OCI-LY3 (cell line): ENCODE results near the gene ARHGEF6.
A peak's percentile ranks its signal among the peaks of the same experiment; 100 is the strongest.

Source experiments
- H2AFZ ChIP-seq: fragments of 200-600, 300-600 bp; shearing (Covaris generic); 2 replicates; pipeline ENCODE4 v1.6.0; 2014; ENCODE audit warnings: antibody characterized with exemption, low read depth, low read length
- H3K27ac ChIP-seq: fragments of 200-600, 300-600 bp; sonication (generic); 2 replicates; pipeline ENCODE4 v1.5.1; 2014; ENCODE audit warnings: mild to moderate bottlenecking, low read length, moderate library complexity, mixed read lengths
- H3K27me3 ChIP-seq: fragments of 200-600, 300-600 bp; sonication (generic); 2 replicates; pipeline ENCODE4 v1.6.1; 2014; ENCODE audit warnings: low read depth, low read length, mixed read lengths
- H3K36me3 ChIP-seq: fragments of 200-600, 300-600 bp; sonication (generic); replicated peaks from 2 replicates; pipeline ENCODE3; 2014; ENCODE audit warnings: low read depth, low read length, mixed read lengths
- H3K4me1 ChIP-seq: fragments of 300-600, 200-600 bp; sonication (generic); 2 replicates; pipeline ENCODE4 v1.6.1; 2014; ENCODE audit warnings: low read length, mixed read lengths
- H3K4me2 ChIP-seq: fragments of 200-600, 300-600 bp; sonication (generic); 2 replicates; pipeline ENCODE4 v1.6.1; 2014; ENCODE audit warnings: low read length, mixed read lengths
- H3K4me3 ChIP-seq: fragments of 300-600, 200-600 bp; sonication (generic); 2 replicates; pipeline ENCODE4 v1.5.1; 2014; ENCODE audit warnings: antibody characterized with exemption, mild to moderate bottlenecking, low read length, moderate library complexity
- H3K79me2 ChIP-seq: fragments of 300-600, 200-600 bp; shearing (Covaris generic); 2 replicates; pipeline ENCODE4 v1.6.1; 2014; ENCODE audit warnings: mild to moderate bottlenecking, low read length, mixed read lengths
- H3K9ac ChIP-seq: fragments of 300-600, 200-600 bp; shearing (Covaris generic); 2 replicates; pipeline ENCODE4 v1.6.0; 2014; ENCODE audit warnings: mild to moderate bottlenecking, low read length, moderate library complexity
- H3K9me3 ChIP-seq: fragments of 200-600, 300-600 bp; shearing (Covaris generic); 2 replicates; pipeline ENCODE4 v1.6.1; 2014; ENCODE audit warnings: low read length, mixed read lengths; ENCODE audit not compliant: insufficient read depth
- H4K20me1 ChIP-seq: fragments of 200-600, 300-600 bp; sonication (generic); 2 replicates; pipeline ENCODE4 v1.6.1; 2016; ENCODE audit warnings: low read length, mixed read lengths; ENCODE audit not compliant: insufficient read depth
- EZH2phosphoT487 ChIP-seq: fragments of 200-600 bp; shearing (Covaris generic); IDR thresholded peaks from 2 replicates; pipeline ENCODE4 v1.6.1; 2018; ENCODE audit warnings: antibody characterized with exemption, mixed run types, low read depth
- TF ChIP-seq, protein P1 (sequence below): fragments of 200-600, 300-600 bp; sonication (generic); IDR thresholded peaks from 2 replicates; pipeline ENCODE4 v1.5.1; 2014; ENCODE audit warnings: antibody characterized with exemption, low read length, low read depth

The ARHGEF6 gene

GRCh38 chrX:136658151-136658550 lies 122.6 kb downstream of the ARHGEF6 start:
- Histone ChIP-seq H3K36me3 (no peaks in the 10 kb centered on the region), H3K4me2 (0 out of 2 replicates have a peak overlapping the region, but pooled peaks have one; percentile 20), H4K20me1 (no peaks in the 10 kb centered on the region), H3K4me1 (peaks cover 9% of the 10 kb centered on the region), H3K4me3 (no peak overlapping the region), H3K9ac (no peak overlapping the region), H3K79me2 (no peaks in the 10 kb centered on the region), H3K9me3 (no peaks in the 10 kb centered on the region), H3K27me3 (no peaks in the 10 kb centered on the region), H3K27ac (no peak overlapping the region), H2AFZ (no peak overlapping the region)
- TF ChIP-seq, protein P1, sequence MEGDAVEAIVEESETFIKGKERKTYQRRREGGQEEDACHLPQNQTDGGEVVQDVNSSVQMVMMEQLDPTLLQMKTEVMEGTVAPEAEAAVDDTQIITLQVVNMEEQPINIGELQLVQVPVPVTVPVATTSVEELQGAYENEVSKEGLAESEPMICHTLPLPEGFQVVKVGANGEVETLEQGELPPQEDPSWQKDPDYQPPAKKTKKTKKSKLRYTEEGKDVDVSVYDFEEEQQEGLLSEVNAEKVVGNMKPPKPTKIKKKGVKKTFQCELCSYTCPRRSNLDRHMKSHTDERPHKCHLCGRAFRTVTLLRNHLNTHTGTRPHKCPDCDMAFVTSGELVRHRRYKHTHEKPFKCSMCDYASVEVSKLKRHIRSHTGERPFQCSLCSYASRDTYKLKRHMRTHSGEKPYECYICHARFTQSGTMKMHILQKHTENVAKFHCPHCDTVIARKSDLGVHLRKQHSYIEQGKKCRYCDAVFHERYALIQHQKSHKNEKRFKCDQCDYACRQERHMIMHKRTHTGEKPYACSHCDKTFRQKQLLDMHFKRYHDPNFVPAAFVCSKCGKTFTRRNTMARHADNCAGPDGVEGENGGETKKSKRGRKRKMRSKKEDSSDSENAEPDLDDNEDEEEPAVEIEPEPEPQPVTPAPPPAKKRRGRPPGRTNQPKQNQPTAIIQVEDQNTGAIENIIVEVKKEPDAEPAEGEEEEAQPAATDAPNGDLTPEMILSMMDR = no peak
- no peak for TF ChIP-seq EZH2phosphoT487

DNA sequence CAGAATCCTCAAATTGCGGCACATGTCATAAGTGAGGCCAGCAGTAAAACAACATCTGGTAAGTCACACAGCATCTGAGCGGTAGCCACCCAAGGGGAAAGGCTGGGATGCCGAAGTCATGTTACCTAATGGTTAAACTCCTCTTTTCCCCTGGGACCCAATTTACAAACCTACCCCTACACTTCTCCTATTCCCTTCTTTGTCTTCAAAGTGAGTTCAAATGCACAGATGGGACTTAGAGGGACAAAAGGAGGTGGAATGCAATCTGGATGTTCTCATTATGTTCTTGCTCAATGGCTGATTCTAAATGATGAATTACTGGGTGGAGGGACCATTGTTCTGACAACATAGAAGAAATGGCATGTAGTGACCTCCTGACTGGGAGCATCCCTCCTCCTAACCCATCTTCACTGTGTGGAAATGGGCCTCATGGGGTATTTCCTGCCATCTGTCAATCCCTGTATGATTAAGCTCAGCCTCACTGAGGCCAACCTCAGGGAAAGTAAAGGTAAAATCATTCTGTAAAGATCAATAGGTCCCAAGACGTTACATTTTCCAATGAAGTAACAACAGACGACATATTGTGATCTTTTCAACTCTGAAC lies 124.3 kb downstream of the ARHGEF6 start:
- peaks cover 9% of the 10 kb centered on the region for H3K4me1 ChIP-seq
- H3K4me2 ChIP-seq = no peak overlapping the region
- H4K20me1 ChIP-seq = no peaks in the 10 kb centered on the region
- H3K9ac ChIP-seq = no peak overlapping the region
- no peaks in the 10 kb centered on the region for H3K9me3 ChIP-seq
- H3K27ac ChIP-seq = no peak overlapping the region
- TF ChIP-seq EZH2phosphoT487 = no peak
- TF ChIP-seq, protein P1 = no peak
- no peaks in the 10 kb centered on the region for H3K27me3 ChIP-seq
- H3K36me3 ChIP-seq = no peaks in the 10 kb centered on the region
- no peak overlapping the region for H3K4me3 ChIP-seq
- no peaks in the 10 kb centered on the region for H3K79me2 ChIP-seq
- no peak overlapping the region for H2AFZ ChIP-seq

- H3K9ac ChIP-seq = no peak overlapping the region
- no peak for TF ChIP-seq EZH2phosphoT487
- TF ChIP-seq, protein P1 = no peak
Observed at GRCh38 chrX:136652822-136653723, 127.7 kb downstream of the ARHGEF6 start.

GRCh38 chrX:136650811-136651210 lies 129.9 kb downstream of the ARHGEF6 start:
- Histone ChIP-seq H3K4me3 (no peak overlapping the region), H3K4me1 (no peaks in the 10 kb centered on the region), H3K27ac (no peak overlapping the region), H3K9me3 (no peaks in the 10 kb centered on the region), H3K36me3 (no peaks in the 10 kb centered on the region), H3K27me3 (no peaks in the 10 kb centered on the region), H3K9ac (no peak overlapping the region), H3K79me2 (no peaks in the 10 kb centered on the region), H4K20me1 (no peaks in the 10 kb centered on the region), H3K4me2 (no peak overlapping the region), H2AFZ (no peak overlapping the region)
- TF ChIP-seq EZH2phosphoT487 = no peak
- TF ChIP-seq, protein P1 = no peak

More at GRCh38 chrX:136652822-136653723, 127.7 kb downstream of the ARHGEF6 start:
- Histone ChIP-seq H3K79me2 (no peaks in the 10 kb centered on the region), H3K27ac (no peak overlapping the region), H3K27me3 (no peaks in the 10 kb centered on the region), H3K36me3 (no peaks in the 10 kb centered on the region), H3K4me1 (no peaks in the 10 kb centered on the region), H4K20me1 (no peaks in the 10 kb centered on the region), H3K9me3 (no peaks in the 10 kb centered on the region), H3K4me2 (no peak overlapping the region), H2AFZ (no peak overlapping the region), H3K4me3 (no peak overlapping the region)
